Left lung (tissue), 10 donors: ENCODE data around the gene ZNF772. TPM values are rescaled to one million over a fixed set of nuclear protein-coding genes. Genes with fewer than 3 reads are reported as not detected.
A peak's percentile ranks its signal among the peaks of the same experiment; 100 is the strongest.

ENCODE experiments used
- ATAC-seq: fragments of 200-7000 bp; cut with Tn5 transposase; one replicate; pipeline ENCODE4 v1.9.1; 2020; ENCODE audit warnings: moderate library complexity
- DNase-seq, 4 donors: peaks; one replicate each; pipeline ENCODE4 v3.0.0-alpha.2; 2013 to 2020
- H3K27ac ChIP-seq, 2 donors: fragments of 200-600 bp; sonication (generic) in 1 of 2; one replicate each; pipeline versions ENCODE4 v1.5.0 to v1.8.0; 2020 to 2021
- H3K27me3 ChIP-seq, 2 donors: fragments of 200-600 bp; sonication (generic) in 1 of 2; one replicate each; pipeline versions ENCODE4 v1.5.0 to v1.8.0; 2020 to 2021
- H3K36me3 ChIP-seq, 2 donors: fragments of 200-600 bp; sonication (generic) in 1 of 2; one replicate each; pipeline versions ENCODE4 v1.5.0 to v1.8.0; 2020 to 2021
- H3K4me1 ChIP-seq, 2 donors: fragments of 200-600 bp; one replicate each; pipeline ENCODE4 v1.8.0; 2021
- H3K4me3 ChIP-seq, 2 donors: fragments of 200-600 bp; sonication (generic) in 1 of 2; one replicate each; pipeline versions ENCODE4 v1.5.0 to v1.8.0; 2020 to 2021; ENCODE audit warnings: mild to moderate bottlenecking in 1 of 2
- H3K9me3 ChIP-seq, 2 donors: fragments of 200-600 bp; sonication (generic) in 1 of 2; one replicate each; pipeline versions ENCODE4 v1.5.0 to v1.8.0; 2020 to 2021
- CTCF ChIP-seq, 2 donors: fragments of 200-600 bp; sonication (generic) in 1 of 2; IDR thresholded peaks; one replicate each; pipeline versions ENCODE4 v1.5.0 to v1.8.0; 2021; ENCODE audit warnings: antibody characterized with exemption in 2 of 2
- intact Hi-C, 2 donors: fragments of 100-400 bp; cut with DNase I; formaldehyde crosslinking; loops; one replicate each; pipeline versions ENCODE4 v1.11.2 to v1.14.2; 2022
- polyA plus RNA-seq, 6 donors: library from polyadenylated mRNA; unstranded; fragments of 120-200 nt; gene quantifications; one replicate each; pipeline ENCODE4 v1.2.1, GENCODE V29; 2013; ENCODE audit not compliant: insufficient read length in 6 of 6
- total RNA-seq, 2 donors: library from RNA; stranded (reverse); fragmentation: NEBNext Ultra II Directional; extraction: Animal tissue kit (Norgen Biotek cat#: 25700); gene quantifications; one replicate each; pipeline ENCODE4 v1.2.1, GENCODE V29; 2021
- donor health status: DM: no; HTN: yes; CAD: no.
- donor health status: DM: no; HTN: no; CAD: no.

Gene ZNF772
- total and polyA plus RNA-seq, 8 donors, result 9.2 to 19.8 (median 17.0) TPM

DNA sequence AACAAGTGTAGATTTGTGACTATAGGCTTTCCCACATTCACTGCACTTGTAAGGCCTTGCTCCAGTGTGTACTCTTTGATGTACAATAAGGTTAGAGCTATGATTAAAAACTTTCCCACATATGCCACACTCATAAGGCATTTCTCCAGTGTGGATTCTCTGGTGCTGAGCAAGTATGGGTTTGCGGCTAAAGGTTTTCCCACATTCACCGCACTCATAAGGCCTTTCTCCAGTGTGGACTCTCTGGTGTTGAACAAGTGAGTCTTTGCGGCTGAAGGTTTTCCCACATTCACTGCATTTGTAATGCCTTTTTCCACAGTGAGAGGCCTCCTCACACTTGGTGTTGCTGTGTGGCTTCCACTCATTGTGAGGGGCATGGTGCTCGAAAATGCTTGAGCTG lies 3.7 kb downstream of the ZNF772 start:
- Histone ChIP-seq H3K36me3 (peaks cover 11 to 60% of the 10 kb centered on the region in 2 donors), H3K27ac (no peak overlapping the region), H3K4me3 (no peak overlapping the region), H3K9me3 (peaks cover 23 to 85% of the 10 kb centered on the region in 2 donors), H3K27me3 (no peaks in the 10 kb centered on the region), H3K4me1 (peaks cover 5 to 10% of the 10 kb centered on the region in 2 donors)
- no peak for TF ChIP-seq CTCF (IDR thresholded peaks at IDR 0.05)
- ATAC-seq, result no peak
- intact Hi-C loops, result no loop called here
- no peak for DNase-seq

DNA sequence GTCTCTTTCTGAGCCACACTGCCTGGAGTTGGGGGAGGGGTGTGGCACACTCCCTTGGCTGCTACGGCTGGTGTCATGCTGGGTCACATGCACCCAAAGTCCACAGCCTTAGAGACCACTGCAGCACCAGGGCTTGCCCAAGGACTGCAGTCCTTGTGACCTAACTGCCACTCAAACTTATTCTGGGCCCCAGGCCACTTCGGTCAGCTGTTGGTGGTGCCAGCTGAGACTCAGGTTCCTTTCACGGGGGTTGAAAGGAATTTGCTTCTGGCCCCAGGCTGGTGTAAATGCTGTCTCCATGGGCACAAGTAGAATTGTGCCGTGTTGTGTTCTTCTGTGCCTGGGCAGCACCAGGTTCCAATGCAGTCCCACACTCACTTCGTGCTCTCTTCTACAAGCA lies 10.9 kb downstream of the ZNF772 start:
- H3K27me3 ChIP-seq, result no peaks in the 10 kb centered on the region
- H3K36me3 ChIP-seq, result peaks cover 0 to 34% of the 10 kb centered on the region in 2 donors
- intact Hi-C loops, result no loop called here
- ATAC-seq, result no peak
- H3K4me1 ChIP-seq, result no peaks in the 10 kb centered on the region
- DNase-seq, result no peak
- no peak for TF ChIP-seq CTCF (IDR thresholded peaks at IDR 0.05)
- peaks cover 9 to 99% of the 10 kb centered on the region in 2 donors for H3K9me3 ChIP-seq
- no peak overlapping the region for H3K27ac ChIP-seq
- no peak overlapping the region for H3K4me3 ChIP-seq

GRCh38 chr19:57465680-57466381 lies 11.5 kb downstream of the ZNF772 start:
- Histone ChIP-seq H3K36me3 (peaks cover 0 to 28% of the 10 kb centered on the region in 2 donors), H3K27ac (no peak overlapping the region), H3K9me3 (peaks cover 9 to 99% of the 10 kb centered on the region in 2 donors), H3K4me3 (no peak overlapping the region), H3K4me1 (no peaks in the 10 kb centered on the region), H3K27me3 (no peaks in the 10 kb centered on the region)
- TF ChIP-seq CTCF (IDR thresholded peaks at IDR 0.05), result no peak
- no peak for DNase-seq
- peak; percentile 46 for ATAC-seq
- intact Hi-C loops, result no loop called here

- Histone ChIP-seq H3K4me3 (no peak overlapping the region), H3K27ac (no peak overlapping the region), H3K27me3 (no peaks in the 10 kb centered on the region), H3K4me1 (no peaks in the 10 kb centered on the region), H3K36me3 (no peaks in the 10 kb centered on the region), H3K9me3 (peaks cover 0 to 91% of the 10 kb centered on the region in 2 donors)
- no peak for TF ChIP-seq CTCF (IDR thresholded peaks at IDR 0.05)
- DNase-seq, result no peak
- ATAC-seq, result no peak
- intact Hi-C loops, result no loop called here
Observed at GRCh38 chr19:57452307-57452706, 25.1 kb downstream of the ZNF772 start.

- Histone ChIP-seq H3K36me3 (peaks cover 0 to 57% of the 10 kb centered on the region in 2 donors), H3K27me3 (no peaks in the 10 kb centered on the region), H3K27ac (no peak overlapping the region), H3K9me3 (peaks cover 0 to 80% of the 10 kb centered on the region in 2 donors), H3K4me3 (no peak overlapping the region), H3K4me1 (no peaks in the 10 kb centered on the region)
- TF ChIP-seq CTCF (IDR thresholded peaks at IDR 0.05), result no peak
- DNase-seq (no peak), ATAC-seq (no peak)
- intact Hi-C loops, result no loop called here
Observed at GRCh38 chr19:57443121-57443696, 34.2 kb downstream of the ZNF772 start.
